Right lobe of liver (tissue), 6 donors: ENCODE measurements around the gene FAM153A. TPM values are rescaled to one million over a fixed set of nuclear protein-coding genes. Genes with fewer than 3 reads are reported as not detected.
A peak's percentile ranks its signal among the peaks of the same experiment; 100 is the strongest.
"Not testable (repeated sequence)": the region's sequence is repeated elsewhere in the genome, so short reads cannot be mapped to it uniquely, and the experiment has no call there.

Experiments
- ATAC-seq, 4 donors: fragments of 200-7000 bp; cut with Tn5 transposase; one replicate each; pipeline ENCODE4 v1.9.1; 2020; ENCODE audit warnings: mild to moderate bottlenecking in 4 of 4, moderate library complexity in 4 of 4
- DNase-seq, 3 donors: peaks; one replicate each; pipeline ENCODE4 v3.0.0-alpha.2; 2020
- H3K27ac ChIP-seq, 3 donors: fragments of 200-600 bp; one replicate each; pipeline ENCODE4 v1.8.0; 2022
- H3K27me3 ChIP-seq, 2 donors: fragments of 200-600 bp; one replicate each; pipeline ENCODE4 v1.8.0; 2022
- H3K36me3 ChIP-seq, 4 donors: fragments of 200-600 bp; sonication (generic) in 1 of 4; one replicate each; pipeline versions ENCODE4 v1.5.1 to v1.8.0; 2017 to 2022; ENCODE audit warnings: control low read depth in 1 of 4
- H3K4me1 ChIP-seq, 4 donors: fragments of 200-600 bp; sonication (generic) in 1 of 4; one replicate each; pipeline versions ENCODE4 v1.5.1 to v1.8.0; 2017 to 2022; ENCODE audit warnings: control low read depth in 1 of 4
- H3K4me3 ChIP-seq, 3 donors: fragments of 200-600 bp; one replicate each; pipeline ENCODE4 v1.8.0; 2022
- H3K9me3 ChIP-seq, 4 donors: fragments of 200-600 bp; sonication (generic) in 1 of 4; one replicate each; pipeline versions ENCODE4 v1.5.1 to v1.8.0; 2017 to 2022; ENCODE audit warnings: control low read depth in 1 of 4
- WGBS: methylation state at CpG from one replicate; pipeline ENCODE4 v1.1.6; 2018; ENCODE audit warnings: low coverage, low lambda C conversion rate; ENCODE audit not compliant: insufficient coverage; ENCODE audit errors: missing lambda C conversion rate; 5-methylcytosine and 5-hydroxymethylcytosine counted together
- intact Hi-C, 2 donors: fragments of 100-400 bp; cut with DNase I; formaldehyde crosslinking; loops; one replicate each; pipeline versions ENCODE4 v1.11.2 to v1.14.1; 2022
- long read RNA-seq: library from polyadenylated mRNA; unstranded; transcript quantifications from one replicate; pipeline ENCODE4 v2.0.0, GENCODE V29; 2019
- total RNA-seq, 6 experiments: library from RNA; depleted of rRNA in 2 of 6; stranded (reverse); fragments of >200 nt in 2 of 6; fragmentation: NEBNext Ultra II Directional in 3 of 6; extraction: Animal tissue kit (Norgen Biotek cat#: 25700) in 3 of 6; gene quantifications; one replicate each; pipeline versions ENCODE4 v1.1.0 to v1.2.4, GENCODE V29; 2016 to 2023
- donor health status: DM: no; HTN: yes; CAD: no.
- donor health status: DM: no; HTN: no; CAD: no.
- donor health status: DM: no; HTN: no; CAD: no.
- donor health status: DM: no; HTN: yes; CAD: no.
- donor health status: DM: no; HTN: yes; CAD: no.

Gene FAM153A
- 1 to 10 TPM in 3 of 6 experiments, under 1 TPM in 3; 0.37 to 2.4 (median 0.81) TPM for total RNA-seq
- long read RNA-seq: 0 reads

GRCh38 chr5:177782792-177783633 lies at the start of gene FAM153A:
FAM153A (minus strand) TSS chr5:177782899.
- DNase-seq, H3K9me3 ChIP-seq, H3K4me3 ChIP-seq, intact Hi-C loops, H3K27ac ChIP-seq, H3K4me1 ChIP-seq, H3K27me3 ChIP-seq, H3K36me3 ChIP-seq: not testable (repeated sequence)
- peak; percentile 52 to 74 (median 60) for ATAC-seq
- no CpG with 5 or more reads among the region's 67 CpGs for WGBS

GRCh38 chr5:177832287-177832686 lies 49.6 kb upstream of the FAM153A start:
- ATAC-seq, H3K4me1 ChIP-seq, H3K36me3 ChIP-seq, DNase-seq, H3K27ac ChIP-seq, intact Hi-C loops, H3K27me3 ChIP-seq, H3K4me3 ChIP-seq, H3K9me3 ChIP-seq: not testable (repeated sequence)
- 33% methylated on average over 1 of the region's 4 CpGs for WGBS

GRCh38 chr5:177826073-177826472 lies 43.4 kb upstream of the FAM153A start:
- H3K9me3 ChIP-seq, H3K4me3 ChIP-seq, ATAC-seq, H3K4me1 ChIP-seq, H3K27me3 ChIP-seq, H3K36me3 ChIP-seq, DNase-seq, H3K27ac ChIP-seq, intact Hi-C loops: not testable (repeated sequence)
- WGBS: no CpG with 5 or more reads among the region's 4 CpGs

DNA sequence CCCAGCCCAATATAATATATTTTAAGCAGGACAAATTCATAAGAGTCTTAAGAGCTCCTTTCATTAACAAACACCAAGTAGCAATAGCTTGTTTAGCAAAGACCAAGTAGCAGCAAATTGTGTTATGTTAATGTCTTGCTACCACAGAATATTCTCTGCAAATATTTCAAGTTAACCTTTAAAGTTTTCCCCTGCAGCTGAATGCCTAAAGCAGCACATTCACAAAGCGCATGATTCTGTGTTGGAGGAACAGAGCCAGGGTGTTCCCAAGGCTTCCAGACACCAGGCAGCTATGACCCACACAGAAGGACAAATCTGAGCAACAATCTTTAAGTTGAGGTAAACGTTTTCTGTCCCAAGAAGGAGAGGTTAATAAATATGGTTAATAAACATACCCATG lies 42.1 kb upstream of the FAM153A start:
- no CpG with 5 or more reads among the region's 2 CpGs for WGBS
- DNase-seq, H3K4me1 ChIP-seq: not testable (repeated sequence)

DNA sequence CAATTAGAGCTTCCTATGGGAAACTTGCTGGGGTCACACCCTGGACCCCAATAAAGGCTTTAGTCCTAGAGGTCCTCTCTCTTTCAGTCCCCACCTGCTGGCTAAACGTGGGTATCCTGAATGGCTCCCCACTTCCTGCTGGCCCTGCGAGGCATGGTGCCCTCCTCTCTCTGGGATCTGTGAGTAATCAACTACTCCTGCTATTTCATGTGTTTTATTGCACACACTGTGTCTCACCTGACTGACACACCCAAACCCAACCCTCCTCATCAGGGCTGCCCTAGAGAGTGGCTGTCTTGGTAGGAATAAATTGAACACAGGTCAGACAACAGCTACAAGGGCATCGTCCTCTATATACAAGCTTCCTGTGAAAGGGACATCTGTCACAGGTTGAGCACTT lies 39.8 kb upstream of the FAM153A start:
- H3K27me3 ChIP-seq, DNase-seq, ATAC-seq, intact Hi-C loops, H3K9me3 ChIP-seq, H3K36me3 ChIP-seq, H3K4me1 ChIP-seq, H3K27ac ChIP-seq, H3K4me3 ChIP-seq: not testable (repeated sequence)
- no CpG with 5 or more reads among the region's 3 CpGs for WGBS

More for the DNA sequence above, 42.1 kb upstream of the FAM153A start:
- H3K27me3 ChIP-seq, H3K27ac ChIP-seq, intact Hi-C loops, ATAC-seq, H3K4me3 ChIP-seq, H3K9me3 ChIP-seq, H3K36me3 ChIP-seq: not testable (repeated sequence)

- H3K27me3 ChIP-seq, ATAC-seq, H3K27ac ChIP-seq, H3K4me3 ChIP-seq, DNase-seq, H3K4me1 ChIP-seq, intact Hi-C loops, H3K36me3 ChIP-seq, H3K9me3 ChIP-seq: not testable (repeated sequence)
- no CpG with 5 or more reads among the region's 1 CpG for WGBS
Observed at GRCh38 chr5:177819664-177820063, 37.0 kb upstream of the FAM153A start.

GRCh38 chr5:177812814-177813425 lies 30.2 kb upstream of the FAM153A start:
- DNase-seq, H3K4me1 ChIP-seq, H3K27ac ChIP-seq, H3K27me3 ChIP-seq, H3K9me3 ChIP-seq, intact Hi-C loops, H3K36me3 ChIP-seq, H3K4me3 ChIP-seq, ATAC-seq: not testable (repeated sequence)
- WGBS: no CpG with 5 or more reads among the region's 2 CpGs

DNA sequence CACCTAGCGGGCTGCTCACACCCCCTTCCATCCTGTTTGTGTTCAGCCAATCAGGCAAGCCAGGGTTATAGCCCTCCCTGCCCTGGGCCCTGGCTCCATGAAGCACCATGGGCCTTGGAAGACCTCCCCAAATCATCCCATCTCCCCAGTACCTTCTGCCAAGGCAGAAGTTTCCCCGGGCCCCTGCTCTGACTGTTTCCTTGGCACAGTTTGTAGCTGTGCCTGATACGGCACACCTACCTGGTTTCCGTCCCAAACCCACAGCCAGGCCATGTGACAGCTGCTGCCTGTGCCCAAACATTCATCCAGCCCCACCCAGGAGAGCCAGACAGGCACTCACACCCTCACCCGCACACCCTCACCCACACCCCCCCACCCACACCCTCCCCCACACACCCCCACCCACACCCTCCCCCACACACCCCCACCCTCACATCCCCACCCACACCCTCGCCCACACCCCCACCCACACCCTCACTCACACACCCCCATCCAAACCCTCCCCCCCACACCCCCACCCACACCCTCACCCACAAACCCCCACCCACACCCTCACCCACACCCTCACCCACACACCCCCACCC lies 29.6 kb upstream of the FAM153A start:
- ATAC-seq, DNase-seq, intact Hi-C loops, H3K9me3 ChIP-seq, H3K4me1 ChIP-seq, H3K4me3 ChIP-seq, H3K27ac ChIP-seq, H3K36me3 ChIP-seq, H3K27me3 ChIP-seq: not testable (repeated sequence)
- no CpG with 5 or more reads among the region's 6 CpGs for WGBS

GRCh38 chr5:177809209-177809913 lies 26.7 kb upstream of the FAM153A start:
- H3K4me1 ChIP-seq, H3K27ac ChIP-seq, intact Hi-C loops, DNase-seq, H3K27me3 ChIP-seq, H3K36me3 ChIP-seq, H3K9me3 ChIP-seq, H3K4me3 ChIP-seq: not testable (repeated sequence)
- peak; percentile 64 to 86 (median 86) for ATAC-seq
- WGBS: no CpG with 5 or more reads among the region's 11 CpGs

- ATAC-seq, H3K4me3 ChIP-seq, DNase-seq, H3K36me3 ChIP-seq, intact Hi-C loops, H3K4me1 ChIP-seq, H3K27ac ChIP-seq, H3K9me3 ChIP-seq, H3K27me3 ChIP-seq: not testable (repeated sequence)
- WGBS: no CpG with 5 or more reads among the region's 12 CpGs
Observed at GRCh38 chr5:177808420-177808819, 25.7 kb upstream of the FAM153A start.

- ATAC-seq, intact Hi-C loops, H3K27ac ChIP-seq, H3K36me3 ChIP-seq, H3K9me3 ChIP-seq, DNase-seq, H3K4me1 ChIP-seq, H3K27me3 ChIP-seq, H3K4me3 ChIP-seq: not testable (repeated sequence)
- WGBS: no CpG with 5 or more reads among the region's 18 CpGs
Observed at GRCh38 chr5:177807265-177807664, 24.6 kb upstream of the FAM153A start.
